ENCODE results near the gene DACH1.

DACH1 gene

DNA sequence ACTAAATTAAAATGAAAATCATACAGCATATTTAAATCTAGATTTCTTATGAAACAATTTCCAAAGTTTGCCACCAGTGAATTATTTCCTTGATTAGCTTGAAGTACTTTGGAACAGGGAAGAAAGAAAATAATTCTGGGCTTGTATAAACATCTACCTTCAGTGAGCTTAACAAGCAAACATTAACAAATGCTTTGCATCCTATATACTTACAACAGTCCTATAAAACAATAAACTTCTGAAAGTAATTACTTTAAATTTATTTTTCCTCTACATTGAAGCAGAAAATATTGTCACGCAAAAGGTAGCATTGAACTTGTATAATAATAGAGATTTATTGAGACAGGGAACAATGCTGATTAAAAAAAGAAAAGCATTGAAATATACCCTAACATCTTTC is 164.8 kb downstream of the DACH1 start:
- no peak for DNase-seq (ENCODE audit: low read depth)

- no peak for DNase-seq (ENCODE audit: low read depth)
Observed at GRCh38 chr13:71701741-71702140, 165.3 kb downstream of the DACH1 start.

DNA sequence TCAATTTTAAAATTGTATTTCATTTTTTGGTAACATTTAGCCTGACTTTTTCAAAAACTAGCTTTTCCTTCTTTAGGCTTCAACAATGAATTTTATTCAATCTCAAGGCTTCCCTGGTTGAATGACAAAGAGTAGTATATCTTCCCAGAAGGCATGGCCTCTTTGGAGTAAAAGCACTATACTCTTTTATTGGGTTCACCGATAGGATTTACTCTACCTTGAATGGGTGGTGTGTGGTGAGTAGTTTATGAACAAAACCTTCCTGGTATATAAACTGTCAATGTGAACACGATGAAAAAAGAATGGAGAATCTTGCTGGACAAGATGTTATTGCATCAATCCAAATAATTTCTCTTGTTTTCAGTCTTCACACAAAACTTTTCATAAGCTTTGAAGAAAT is 167.7 kb downstream of the DACH1 start:
- no peak for DNase-seq (ENCODE audit: low read depth)

DNA sequence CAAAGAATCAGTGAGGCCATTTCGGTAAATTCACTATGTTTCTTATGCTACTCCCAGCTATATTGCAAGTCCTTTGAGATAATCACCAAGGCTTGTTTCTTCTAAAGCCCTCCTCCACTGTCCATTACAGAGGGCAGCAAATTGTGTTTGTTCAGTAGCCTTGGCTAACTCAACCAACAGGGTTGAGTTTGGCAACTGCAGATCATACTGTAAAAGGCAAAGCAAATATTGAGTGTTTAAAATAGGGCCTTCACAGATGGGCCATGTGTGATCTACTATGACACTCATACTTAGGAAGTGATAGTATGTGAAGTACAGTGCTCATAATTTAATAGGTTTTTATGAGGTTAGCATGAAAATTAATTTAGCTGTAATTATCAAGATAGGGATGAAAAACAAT is 171.3 kb downstream of the DACH1 start:
- DNase-seq (ENCODE audit: low read depth) = no peak

- no peak for DNase-seq (ENCODE audit: low read depth)
Observed at GRCh38 chr13:71685072-71685471, 181.9 kb downstream of the DACH1 start.

- DNase-seq (ENCODE audit: low read depth) = no peak
Observed at GRCh38 chr13:71681901-71682613, 184.9 kb downstream of the DACH1 start.

DNA sequence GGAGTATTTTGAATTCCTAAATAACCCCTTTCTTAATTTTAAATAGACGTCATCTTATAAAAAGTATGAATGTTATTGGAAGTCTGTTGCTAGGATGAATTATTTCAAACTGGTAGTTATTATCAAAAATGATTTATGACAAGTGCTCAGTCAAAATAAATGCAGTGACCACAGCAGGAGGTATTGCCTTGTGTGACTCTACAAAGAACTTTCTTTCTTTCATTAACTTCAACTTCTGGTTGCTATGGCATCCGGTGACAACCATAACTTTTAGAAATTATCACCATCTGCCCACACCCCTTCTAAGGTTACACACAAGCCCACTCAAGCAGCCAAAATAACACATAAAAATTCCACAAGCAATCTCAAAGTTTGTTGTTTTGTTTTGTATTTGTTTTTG is 189.9 kb downstream of the DACH1 start:
- no peak for DNase-seq (ENCODE audit: low read depth)

GRCh38 chr13:71672512-71672911 is 194.5 kb downstream of the DACH1 start:
- DNase-seq (ENCODE audit: low read depth) = no peak

GRCh38 chr13:71663431-71663830 is 203.6 kb downstream of the DACH1 start:
- DNase-seq (ENCODE audit: low read depth) = no peak

GRCh38 chr13:71661921-71662320 is 205.1 kb downstream of the DACH1 start:
- DNase-seq (ENCODE audit: low read depth) = peak; percentile 15

DNA sequence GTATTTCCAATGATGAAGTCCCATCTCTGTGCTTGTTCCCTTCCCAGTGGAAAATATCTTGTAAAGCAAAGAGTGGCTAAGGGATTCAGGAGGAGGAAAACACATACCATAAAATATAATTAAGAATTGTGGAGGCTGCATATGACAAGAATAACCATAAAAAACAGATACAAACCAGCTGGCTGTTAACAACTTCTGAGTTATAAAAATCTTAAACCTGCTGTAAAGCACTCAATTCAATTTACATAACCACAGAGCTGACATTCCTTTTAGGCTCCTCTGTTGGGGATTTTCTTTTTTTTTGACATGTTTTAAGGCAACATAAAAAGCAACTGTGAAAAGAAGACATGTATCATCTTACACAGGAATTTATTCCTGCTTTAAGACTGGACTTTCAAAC is 207.6 kb downstream of the DACH1 start:
- DNase-seq (ENCODE audit: low read depth) = no peak

GRCh38 chr13:71645467-71645866 is 221.5 kb downstream of the DACH1 start:
- no peak for DNase-seq (ENCODE audit: low read depth)

- DNase-seq (ENCODE audit: low read depth) = no peak
Observed at GRCh38 chr13:71644579-71644978, 222.4 kb downstream of the DACH1 start.

GRCh38 chr13:71643448-71643860 is 223.6 kb downstream of the DACH1 start:
- no peak for DNase-seq (ENCODE audit: low read depth)

GRCh38 chr13:71638751-71639150 is 228.3 kb downstream of the DACH1 start:
- no peak for DNase-seq (ENCODE audit: low read depth)

DNA sequence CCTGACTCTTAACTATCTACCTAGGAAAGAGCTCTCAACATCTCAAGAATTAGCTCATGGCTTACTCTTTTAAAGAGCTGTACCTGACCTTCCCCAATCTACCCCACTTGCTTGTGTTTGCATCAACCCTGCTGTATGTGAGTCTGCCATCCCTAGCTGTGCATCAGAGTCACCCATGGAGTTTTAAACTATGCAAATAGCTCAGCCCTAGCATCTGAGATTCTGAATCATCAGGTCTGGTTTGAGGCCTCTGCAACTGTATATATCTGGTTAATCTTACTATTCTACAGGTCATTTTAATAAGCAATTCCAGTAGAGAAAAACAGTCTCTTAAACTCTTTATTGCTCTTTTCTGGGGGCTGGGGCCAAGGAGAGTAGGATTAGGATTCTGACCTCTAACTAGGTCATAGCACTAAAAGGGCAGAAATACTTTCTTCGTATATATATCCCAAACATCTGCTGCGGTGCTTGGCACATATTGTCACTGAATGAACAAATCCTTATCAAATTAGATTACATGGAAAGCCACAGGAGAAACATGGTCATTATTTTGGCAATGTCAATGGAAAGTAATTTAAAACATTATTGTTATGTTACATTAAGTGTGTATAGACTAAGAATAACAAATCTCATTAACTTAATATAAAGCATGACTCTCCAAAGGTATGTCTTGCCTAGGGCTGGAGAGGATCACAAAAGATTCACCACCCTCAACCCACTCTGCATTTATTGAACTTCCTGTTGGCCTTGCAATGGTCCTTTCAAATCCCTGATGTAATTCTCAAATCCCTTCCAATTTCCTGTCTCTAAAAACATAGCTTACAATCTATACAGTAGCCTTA is 232.2 kb downstream of the DACH1 start:
- no peak for DNase-seq (ENCODE audit: low read depth)

DNA sequence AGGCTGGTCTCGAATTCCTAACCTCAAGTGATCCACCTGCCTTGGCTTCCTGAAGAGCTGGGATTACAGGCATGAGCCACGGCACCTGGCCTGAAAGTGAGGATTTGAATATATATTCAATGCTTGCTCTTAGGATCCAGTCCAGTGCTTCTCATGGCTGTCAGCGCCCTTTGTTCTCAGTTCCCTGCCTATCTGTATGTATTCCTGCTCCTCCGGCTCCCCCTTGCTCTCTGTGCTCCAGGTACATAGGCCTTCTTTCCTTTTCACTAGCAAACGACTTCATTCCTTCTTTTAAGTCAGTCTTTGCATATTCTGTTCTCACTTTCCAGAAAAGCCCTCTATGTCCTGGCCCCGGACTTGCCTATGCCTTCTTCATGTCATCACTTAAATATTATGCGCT is 232.8 kb downstream of the DACH1 start:
- DNase-seq (ENCODE audit: low read depth) = no peak

DNA sequence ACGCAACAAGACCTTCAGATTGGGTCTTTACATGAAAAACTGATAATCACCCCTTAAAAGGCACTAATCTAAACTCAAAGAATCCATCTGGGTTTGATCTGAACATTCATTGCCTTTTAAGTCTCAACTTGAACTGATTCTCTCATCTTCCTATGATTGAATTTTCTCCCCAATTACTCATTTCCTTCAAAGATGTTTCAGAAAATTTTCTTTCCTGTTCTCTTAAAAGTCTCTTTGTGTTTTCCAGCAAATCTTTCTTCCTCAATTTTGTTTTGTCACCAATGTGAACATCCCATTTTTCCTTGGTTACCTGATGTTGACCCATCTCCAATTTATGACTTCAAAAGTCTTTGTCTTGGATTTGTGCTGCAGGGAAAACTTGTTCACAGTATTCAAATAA is 234.3 kb downstream of the DACH1 start:
- DNase-seq (ENCODE audit: low read depth) = no peak

- no peak for DNase-seq (ENCODE audit: low read depth)
Observed at GRCh38 chr13:71632206-71632605, 234.8 kb downstream of the DACH1 start.

DNA sequence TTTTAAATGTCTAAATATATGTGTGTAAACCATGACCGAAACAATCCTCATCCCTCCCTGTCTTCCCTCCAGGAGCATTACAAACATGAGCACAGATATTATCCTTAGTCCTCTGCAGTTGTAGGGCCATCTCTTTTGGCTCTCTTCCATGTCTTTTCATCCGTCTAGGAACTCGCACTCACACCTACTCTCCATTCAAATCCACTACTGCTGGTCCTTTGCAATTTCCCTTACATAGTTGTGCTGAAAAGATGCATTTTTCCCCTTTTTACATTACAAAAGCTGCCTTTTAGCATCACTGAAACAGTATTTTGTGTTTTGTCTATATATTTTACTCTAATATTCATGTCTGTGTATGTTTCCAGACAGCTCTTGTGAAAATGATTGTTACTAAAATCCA is 237.8 kb downstream of the DACH1 start:
- no peak for DNase-seq (ENCODE audit: low read depth)

DNA sequence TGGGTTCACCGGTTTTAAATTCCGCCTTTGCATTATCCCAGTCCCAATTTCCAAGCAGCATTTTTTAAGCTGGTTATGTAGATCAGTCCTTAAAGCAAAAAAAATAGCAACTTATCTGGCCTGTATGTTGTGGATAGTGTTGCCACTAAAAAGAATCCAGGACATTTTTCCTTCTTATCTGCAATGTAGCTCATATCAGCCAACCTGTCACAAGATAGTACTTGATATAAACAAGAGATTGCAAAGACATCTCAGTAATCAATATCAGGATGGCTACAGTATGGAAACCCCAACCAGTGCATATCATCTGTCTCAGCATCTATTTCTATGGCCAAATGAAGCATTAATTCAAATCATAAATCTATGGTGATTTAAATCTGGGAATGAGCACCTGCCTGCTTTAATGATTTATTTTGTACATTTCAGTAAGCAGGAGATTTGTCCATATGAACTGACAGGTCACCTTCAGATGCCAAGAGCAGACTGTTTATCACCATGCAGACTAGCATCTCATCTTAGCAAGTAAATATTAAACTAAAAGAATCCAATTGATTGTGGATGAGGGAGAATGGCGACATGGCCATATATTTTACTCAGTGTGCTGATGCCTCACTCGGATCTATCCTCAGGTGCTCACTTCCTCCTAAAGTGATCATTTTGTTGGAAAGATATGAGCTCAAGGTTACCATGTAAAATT is 240.4 kb downstream of the DACH1 start:
- DNase-seq (ENCODE audit: low read depth) = no peak

GRCh38 chr13:71625694-71626093 is 241.3 kb downstream of the DACH1 start:
- DNase-seq (ENCODE audit: low read depth) = peak; percentile 43
